HEK293T (cell line): ENCODE results near the gene PLEKHB2.

ENCODE experiments used
- CTCF ChIA-PET: fragments of 350-600 bp; formaldehyde crosslinking; extraction: SDS; loops from one replicate; lab custom pipeline; 2021; ENCODE audit warnings: antibody characterized with exemption, inconsistent platforms; lab: Yijun Ruan, JAX
- POLR2A ChIA-PET: fragments of 350-600 bp; formaldehyde crosslinking; extraction: SDS; loops from one replicate; lab custom pipeline; 2020; ENCODE audit warnings: antibody characterized with exemption, inconsistent platforms; lab: Yijun Ruan, JAX
- DNase-seq: peaks from one replicate; pipeline ENCODE4 v3.0.0; 2012; ENCODE audit warnings: mixed read lengths; ENCODE audit errors: extremely low spot score
- ARNT ChIP-seq: fragments of 450-650 bp; IDR thresholded peaks from 2 replicates; pipeline ENCODE4 v1.6.1; 2017; ENCODE audit warnings: mild to moderate bottlenecking
- BHLHE40 ChIP-seq: fragments of 450-650 bp; IDR thresholded peaks from 2 replicates; pipeline ENCODE4 v1.6.1; 2016; ENCODE audit warnings: mild to moderate bottlenecking, moderate library complexity, borderline replicate concordance
- CTBP1 ChIP-seq: fragments of 450-650 bp; IDR thresholded peaks from 2 replicates; pipeline ENCODE4 v1.6.1; 2016; ENCODE audit warnings: borderline replicate concordance
- ELF4 ChIP-seq: fragments of 450-650 bp; IDR thresholded peaks from 2 replicates; pipeline ENCODE4 v1.6.1; 2017; ENCODE audit warnings: antibody characterized with exemption
- FOXA1 ChIP-seq: fragments of 450-650 bp; IDR thresholded peaks from 2 replicates; pipeline ENCODE4 v1.6.1; 2016; ENCODE audit warnings: mild to moderate bottlenecking
- FOXK2 ChIP-seq: fragments of 450-650 bp; IDR thresholded peaks from 2 replicates; pipeline ENCODE4 v1.6.1; 2016; ENCODE audit warnings: mild to moderate bottlenecking
- FOXM1 ChIP-seq: fragments of 450-650 bp; IDR thresholded peaks from 2 replicates; pipeline ENCODE4 v1.6.1; 2017; ENCODE audit warnings: mild to moderate bottlenecking, borderline replicate concordance
- HDGF ChIP-seq: fragments of 450-650 bp; IDR thresholded peaks from 2 replicates; pipeline ENCODE4 v1.6.1; 2017; ENCODE audit warnings: antibody characterized with exemption, borderline replicate concordance
- L3MBTL2 ChIP-seq: fragments of 450-650 bp; conservative IDR thresholded peaks from 2 replicates; pipeline ENCODE4 v1.6.1; 2016; ENCODE audit warnings: mild to moderate bottlenecking
- LEF1 ChIP-seq: fragments of 450-650 bp; IDR thresholded peaks from 2 replicates; pipeline ENCODE4 v1.6.1; 2017; ENCODE audit warnings: mild to moderate bottlenecking, borderline replicate concordance
- NFRKB ChIP-seq: fragments of 450-650 bp; IDR thresholded peaks from 2 replicates; pipeline ENCODE4 v1.6.1; 2016; ENCODE audit warnings: mild to moderate bottlenecking, moderate library complexity
- SP1 ChIP-seq: fragments of 450-650 bp; IDR thresholded peaks from 2 replicates; pipeline ENCODE4 v1.6.1; 2017
- SUZ12 ChIP-seq: fragments of 450-650 bp; IDR thresholded peaks from 2 replicates; pipeline ENCODE4 v1.6.1; 2016; ENCODE audit warnings: mild to moderate bottlenecking
- TARDBP ChIP-seq: fragments of 450-650 bp; IDR thresholded peaks from 2 replicates; pipeline ENCODE4 v1.6.1; 2016
- ZNF384 ChIP-seq: fragments of 450-650 bp; IDR thresholded peaks from 2 replicates; pipeline ENCODE4 v1.6.1; 2016
- TF ChIP-seq, protein P1 (sequence below): fragments of 450-650 bp; IDR thresholded peaks from 2 replicates; pipeline ENCODE4 v1.6.1; 2016

Gene PLEKHB2, protein sequence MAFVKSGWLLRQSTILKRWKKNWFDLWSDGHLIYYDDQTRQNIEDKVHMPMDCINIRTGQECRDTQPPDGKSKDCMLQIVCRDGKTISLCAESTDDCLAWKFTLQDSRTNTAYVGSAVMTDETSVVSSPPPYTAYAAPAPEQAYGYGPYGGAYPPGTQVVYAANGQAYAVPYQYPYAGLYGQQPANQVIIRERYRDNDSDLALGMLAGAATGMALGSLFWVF

DNA sequence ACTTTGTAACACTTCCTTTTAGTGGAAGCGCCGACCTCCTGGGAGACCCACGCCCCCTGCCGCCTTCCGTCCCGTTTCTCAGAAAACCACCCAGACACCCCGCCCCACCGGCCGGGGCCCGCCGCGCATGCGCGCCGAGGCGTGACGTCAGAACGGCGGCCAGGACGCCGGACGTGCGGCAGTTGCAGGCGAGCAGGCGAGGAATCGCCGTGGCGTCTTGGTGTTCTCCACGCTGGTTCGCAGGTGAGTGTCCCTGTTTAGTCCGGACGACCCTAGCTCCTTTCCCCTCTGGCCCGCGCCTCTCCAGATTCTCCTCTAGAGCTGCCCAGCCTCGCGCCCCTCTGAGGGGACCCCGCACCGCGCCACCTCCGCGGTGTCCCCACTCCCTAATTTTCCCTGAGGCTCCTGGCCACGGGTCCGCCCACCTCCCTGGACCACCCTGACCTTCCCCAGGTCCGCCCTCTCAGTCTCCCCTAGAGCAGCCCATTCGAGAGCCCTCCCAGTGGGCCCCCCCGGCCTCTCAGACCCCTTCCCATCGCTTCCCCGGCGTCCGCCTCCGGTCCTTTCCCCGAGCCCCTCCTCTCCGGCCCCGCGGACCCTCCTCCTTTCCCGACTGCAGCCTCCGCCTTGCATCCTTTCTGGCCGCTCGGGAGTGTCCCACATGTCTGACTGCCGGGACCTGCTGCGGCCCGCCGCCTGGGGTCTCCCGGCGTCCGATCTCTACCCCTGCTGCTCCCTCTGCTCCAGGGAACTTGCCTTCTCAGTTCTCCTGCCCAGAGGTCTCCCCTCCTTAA lies at the start of gene PLEKHB2:
PLEKHB2 (plus strand) TSS at position 181 of the 794 bp plus-strand sequence. CDS start 15,606 bp downstream, outside the sequence.
- POLR2A ChIA-PET = interaction anchor here (1.0 to 3.1 kb wide), 3 partner anchors 11 to 17 kb away, joined by 3 to 35 read pairs (median 5); partner anchors contain the start of gene FAM168B
- CTCF ChIA-PET = interaction anchor here (0.7 kb wide), 1 partner anchor 100 kb away, joined by 3 read pairs; no protein-coding TSS in a partner anchor
- TF ChIP-seq ZNF384 = no peak
- DNase-seq = peak; percentile 95

DNA sequence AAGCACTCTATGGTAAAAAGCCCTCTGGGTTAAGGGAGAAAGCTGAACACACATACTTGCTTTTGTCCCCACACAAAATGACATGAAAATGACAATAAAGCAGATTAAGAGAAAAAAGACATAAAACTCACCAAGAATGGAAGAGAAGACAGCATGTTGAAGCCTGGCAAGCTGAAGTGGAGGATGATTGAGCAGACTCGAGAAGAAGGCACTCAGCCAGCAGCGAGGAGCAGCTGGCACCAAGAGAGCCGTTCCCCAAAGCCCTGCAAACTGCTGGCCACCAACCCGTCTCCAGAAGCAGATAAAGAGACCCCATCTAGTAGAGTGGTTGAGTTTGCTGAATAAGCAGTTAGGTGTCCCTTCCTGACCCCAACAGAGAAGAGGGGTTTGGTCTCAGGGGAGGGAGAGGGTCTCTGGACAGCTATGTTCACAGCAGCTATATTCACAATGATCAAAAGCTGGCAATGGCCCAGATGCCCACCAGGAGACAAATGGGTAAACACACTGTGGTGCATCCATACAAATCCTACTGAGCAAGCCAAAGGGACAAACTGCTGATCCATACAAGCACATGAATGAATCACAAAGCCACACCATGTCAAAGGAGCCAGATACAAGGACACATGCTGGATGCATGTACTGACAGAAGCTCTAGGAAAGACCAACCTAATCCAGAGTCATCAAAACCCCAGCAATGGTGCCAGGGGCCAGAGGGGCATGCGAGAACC lies 48.8 kb upstream of the PLEKHB2 start:
- DNase-seq = no peak
- TF ChIP-seq HDGF (no peak), ELF4 (no peak), ZNF384 (no peak), LEF1 (no peak), CTBP1 (no peak), SP1 (no peak)
- TF ChIP-seq, protein P1, sequence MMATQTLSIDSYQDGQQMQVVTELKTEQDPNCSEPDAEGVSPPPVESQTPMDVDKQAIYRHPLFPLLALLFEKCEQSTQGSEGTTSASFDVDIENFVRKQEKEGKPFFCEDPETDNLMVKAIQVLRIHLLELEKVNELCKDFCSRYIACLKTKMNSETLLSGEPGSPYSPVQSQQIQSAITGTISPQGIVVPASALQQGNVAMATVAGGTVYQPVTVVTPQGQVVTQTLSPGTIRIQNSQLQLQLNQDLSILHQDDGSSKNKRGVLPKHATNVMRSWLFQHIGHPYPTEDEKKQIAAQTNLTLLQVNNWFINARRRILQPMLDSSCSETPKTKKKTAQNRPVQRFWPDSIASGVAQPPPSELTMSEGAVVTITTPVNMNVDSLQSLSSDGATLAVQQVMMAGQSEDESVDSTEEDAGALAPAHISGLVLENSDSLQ = no peak
- CTCF ChIA-PET = no interaction called here
- POLR2A ChIA-PET = no interaction called here

DNA sequence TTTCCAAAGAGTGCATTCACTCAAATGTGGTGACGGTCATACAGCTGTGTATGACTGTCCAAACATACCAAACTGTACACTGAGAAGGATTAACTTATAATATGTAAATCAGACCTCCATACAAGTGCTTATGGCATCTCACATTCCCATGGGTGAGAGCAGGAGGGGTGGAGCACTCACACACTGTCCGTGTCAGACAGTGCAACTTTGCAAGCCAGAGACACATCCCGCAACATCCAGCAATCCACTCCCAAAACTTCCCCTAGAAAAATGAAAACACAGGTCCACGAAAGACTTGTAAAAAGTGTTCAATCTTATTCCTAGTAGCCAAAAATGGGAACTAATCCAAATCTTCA lies 48.2 kb upstream of the PLEKHB2 start:
- POLR2A ChIA-PET = no interaction called here
- TF ChIP-seq FOXA1 (no peak), FOXK2 (no peak), SUZ12 (no peak), TARDBP (no peak), CTBP1 (no peak), ZNF384 (no peak), BHLHE40 (no peak), L3MBTL2 (no peak), ARNT (no peak), ELF4 (no peak), LEF1 (no peak)
- DNase-seq = no peak
- CTCF ChIA-PET = no interaction called here

DNA sequence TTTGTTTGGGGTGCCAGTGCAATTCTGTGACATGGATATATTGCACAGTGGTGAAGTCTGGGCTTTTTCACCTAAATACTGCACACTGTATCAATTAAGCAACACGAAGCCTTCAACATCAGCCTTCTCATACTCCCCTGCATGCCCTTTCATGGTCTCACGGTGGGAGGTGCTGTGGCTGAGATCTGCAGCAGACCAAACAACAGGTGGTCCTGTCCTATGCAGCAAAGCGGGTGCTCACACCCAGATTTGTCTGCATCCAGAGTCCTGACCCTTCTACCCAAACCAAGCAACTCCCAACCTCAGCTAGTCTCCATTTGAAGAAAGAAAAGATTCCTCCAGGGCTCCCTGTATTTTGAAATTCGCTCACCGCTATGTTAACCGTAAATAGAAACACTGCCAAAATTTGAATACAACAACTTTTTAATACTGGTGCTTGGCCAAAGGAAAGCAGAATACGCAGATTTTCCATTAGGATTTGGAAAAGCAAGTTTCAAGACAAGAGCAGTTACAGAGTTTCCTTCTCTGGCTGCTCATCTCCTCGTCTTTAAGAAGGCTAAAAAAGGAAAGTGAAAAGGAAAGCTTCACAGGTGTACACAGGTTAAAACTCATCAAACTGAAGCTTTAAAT lies 46.8 kb upstream of the PLEKHB2 start:
- TF ChIP-seq ARNT (no peak), BHLHE40 (no peak), L3MBTL2 (no peak), FOXM1 (no peak), LEF1 (no peak), SUZ12 (no peak), NFRKB (no peak)
- TF ChIP-seq, protein P1 = no peak

DNA sequence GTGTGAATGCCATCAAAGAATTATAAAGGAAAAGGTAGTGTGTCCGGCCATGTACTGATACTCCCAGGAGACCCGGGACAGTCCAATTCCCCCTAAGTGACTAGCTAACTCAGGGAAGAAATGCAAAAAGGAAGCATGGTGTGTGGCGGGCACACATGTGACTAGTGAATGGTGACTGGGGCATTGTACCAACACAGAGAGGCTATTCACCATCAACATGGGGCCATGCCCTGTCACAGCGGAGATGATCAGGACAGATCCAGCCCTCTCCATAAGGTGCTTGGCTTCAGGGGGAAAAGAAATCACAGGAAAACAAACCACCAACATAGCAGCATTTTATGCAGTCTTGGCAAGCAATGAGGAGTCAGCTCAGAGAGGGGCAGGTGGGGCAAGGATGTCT lies 46.2 kb upstream of the PLEKHB2 start:
- ChIA-PET POLR2A (interaction anchor here (1.4 kb wide), 1 partner anchor 34 kb away, joined by 3 read pairs; the partner anchor contains the start of gene FAM168B), CTCF (no interaction called here)
- TF ChIP-seq HDGF (no peak), FOXM1 (no peak), SUZ12 (no peak), ELF4 (no peak), SP1 (no peak), TARDBP (no peak), ARNT (no peak), FOXA1 (no peak), L3MBTL2 (no peak), ZNF384 (no peak)
- no peak for DNase-seq

More for the DNA sequence above, 46.8 kb upstream of the PLEKHB2 start:
- CTCF ChIA-PET = no interaction called here
- no peak for DNase-seq
- POLR2A ChIA-PET = no interaction called here

DNA sequence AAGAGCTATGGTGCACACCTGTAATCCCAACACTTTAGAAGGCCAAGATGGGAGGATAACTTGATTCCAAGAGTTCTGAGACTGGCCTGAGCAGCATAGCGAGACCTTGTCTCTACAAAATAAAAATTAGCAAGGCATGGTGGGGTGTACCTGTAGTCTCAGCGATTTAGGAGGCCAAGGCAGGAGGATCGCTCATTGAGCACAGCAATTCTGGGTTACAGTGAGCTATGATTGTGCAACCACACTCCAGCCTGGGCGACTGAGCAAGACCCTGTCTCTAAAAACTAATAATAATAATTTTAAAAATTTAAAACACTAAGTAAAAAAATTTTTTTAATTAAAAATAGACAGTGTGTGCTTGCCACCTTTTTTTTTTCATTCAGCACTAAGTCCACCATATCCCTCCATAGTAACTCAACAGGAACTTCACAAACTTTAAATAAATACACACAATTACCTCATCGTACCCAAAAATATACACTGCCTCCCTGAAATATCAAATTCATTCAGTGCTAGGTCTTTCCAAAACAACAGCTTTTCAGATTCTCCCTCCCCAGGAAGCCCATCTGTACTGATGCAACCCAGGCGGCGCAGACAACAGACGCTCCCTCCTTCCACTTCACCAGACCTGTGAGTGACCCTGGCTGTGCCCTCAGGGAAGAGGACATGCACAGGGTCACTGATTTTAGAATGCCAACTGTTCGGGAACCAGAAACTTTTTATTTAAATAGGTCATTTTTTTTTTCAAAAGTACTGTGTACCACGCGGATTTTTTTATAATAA lies 41.4 kb upstream of the PLEKHB2 start:
- CTCF ChIA-PET = no interaction called here
- DNase-seq = no peak
- POLR2A ChIA-PET = no interaction called here
- no peak for TF ChIP-seq HDGF
- TF ChIP-seq, protein P1 = no peak
- TF ChIP-seq SUZ12 = no peak
- TF ChIP-seq SP1 = no peak
- TF ChIP-seq ARNT = no peak
- no peak for TF ChIP-seq CTBP1
- TF ChIP-seq TARDBP = no peak
- TF ChIP-seq LEF1 = no peak
- TF ChIP-seq ELF4 = no peak
- no peak for TF ChIP-seq FOXM1
- no peak for TF ChIP-seq FOXK2
- TF ChIP-seq L3MBTL2 = no peak
- TF ChIP-seq NFRKB = no peak
